Fibroblast of pulmonary artery (primary cell): Measurements from ENCODE around the gene ACOXL.

Experiments
- DNase-seq: peaks from one replicate; pipeline ENCODE4 v3.0.0-alpha.2; 2010; ENCODE audit warnings: low read depth
- H3K4me3 ChIP-seq: replicated peaks from 2 replicates; pipeline ENCODE4 v1.5.1; 2011; ENCODE audit warnings: low read depth, mild to moderate bottlenecking, control low read depth, low read length, moderate library complexity
- CTCF ChIP-seq: IDR thresholded peaks from 2 replicates; pipeline ENCODE4 v1.5.1; 2011; ENCODE audit warnings: mild to moderate bottlenecking, control low read depth, low read length, inconsistent platforms; ENCODE audit errors: missing control alignments

The ACOXL gene

GRCh38 chr2:111167076-111167862, 434.9 kb downstream of the ACOXL start:
- no peak for TF ChIP-seq CTCF
- DNase-seq: no peak
- H3K4me3 ChIP-seq: no peak overlapping the region

- no peak for DNase-seq
- no peak for TF ChIP-seq CTCF
- H3K4me3 ChIP-seq: no peak overlapping the region
These were observed 435.4 kb downstream of the ACOXL start for GRCh38 chr2:111167863-111168162.
